Activated T-helper 2 cell treated with anti-CD3 and anti-CD28 coated beads, Interferon-gamma antibody, Interleukin-2, Interleukin-4, amounts not matched to agents 10 μg/mL and 5 μg/mL and 100 μg/mL, durations not matched to agents 14 hours and 24 hours and 36 hours (primary cell): ENCODE results near the gene CFAP46. TPM values are rescaled to one million over a fixed set of nuclear protein-coding genes. Genes with fewer than 3 reads are reported as not detected.

Source experiments
- DNase-seq: peaks from one replicate; pipeline ENCODE4 v3.0.0; 2021; ENCODE audit warnings: low spot score
- H3K27ac Mint-ChIP-seq: one replicate; pipeline ENCODE4 v1.8.0; 2021; ENCODE audit warnings: mixed read lengths
- H3K27me3 Mint-ChIP-seq: one replicate; pipeline ENCODE4 v1.8.0; 2021; ENCODE audit warnings: low read depth, mixed read lengths
- H3K36me3 Mint-ChIP-seq: one replicate; pipeline ENCODE4 v1.8.0; 2021; ENCODE audit warnings: low read depth, mixed read lengths
- H3K4me1 Mint-ChIP-seq: one replicate; pipeline ENCODE4 v1.8.0; 2021; ENCODE audit warnings: low read depth, mixed read lengths
- H3K4me3 Mint-ChIP-seq: one replicate; pipeline ENCODE4 v1.8.0; 2021; ENCODE audit warnings: low read depth, mild to moderate bottlenecking, moderate library complexity, mixed read lengths
- H3K9me3 Mint-ChIP-seq: one replicate; pipeline ENCODE4 v1.8.0; 2021; ENCODE audit warnings: mixed read lengths
- intact Hi-C: fragments of 100-400 bp; cut with micrococcal nuclease; formaldehyde crosslinking; loops from one replicate; pipeline ENCODE4 v1.15.1; 2023
- total RNA-seq: library from RNA; stranded (reverse); gene quantifications from 2 replicates; pipeline ENCODE4 v1.2.3, GENCODE V29; 2022

The CFAP46 gene
- total RNA-seq, 1 donor from 2014 or later: not detected

GRCh38 chr10:132943058-132943790, 854 bp upstream of the CFAP46 start:
- H3K27ac Mint-ChIP-seq: no peak overlapping the region
- peaks cover 3% of the 10 kb centered on the region for H3K4me1 Mint-ChIP-seq
- intact Hi-C loops: no loop called here
- H3K27me3 Mint-ChIP-seq: peaks cover 28% of the 10 kb centered on the region
- DNase-seq: no peak
- H3K36me3 Mint-ChIP-seq: no peaks in the 10 kb centered on the region
- no peaks in the 10 kb centered on the region for H3K9me3 Mint-ChIP-seq
- H3K4me3 Mint-ChIP-seq: peak overlapping the region; percentile 51

- intact Hi-C loops: loop anchor here (2.0 kb wide), 1 partner anchor 183 kb away; no protein-coding TSS in a partner anchor
Measured at GRCh38 chr10:132941640-132942051, 724 bp downstream of the CFAP46 start.

GRCh38 chr10:132940791-132941465, 1.4 kb downstream of the CFAP46 start:
- H3K4me1 Mint-ChIP-seq: peaks cover 3% of the 10 kb centered on the region
- H3K9me3 Mint-ChIP-seq: no peaks in the 10 kb centered on the region
- no peak for DNase-seq
- no peak overlapping the region for H3K4me3 Mint-ChIP-seq
- intact Hi-C loops: loop anchor here (2.0 kb wide), 1 partner anchor 184 kb away; no protein-coding TSS in a partner anchor
- no peaks in the 10 kb centered on the region for H3K36me3 Mint-ChIP-seq
- H3K27ac Mint-ChIP-seq: no peak overlapping the region
- H3K27me3 Mint-ChIP-seq: peaks cover 28% of the 10 kb centered on the region

More at GRCh38 chr10:132941640-132942051, 724 bp downstream of the CFAP46 start:
- Mint-ChIP-seq H3K4me3 (no peak overlapping the region), H3K36me3 (no peaks in the 10 kb centered on the region), H3K27ac (no peak overlapping the region), H3K27me3 (peaks cover 28% of the 10 kb centered on the region), H3K9me3 (no peaks in the 10 kb centered on the region), H3K4me1 (peaks cover 3% of the 10 kb centered on the region)
- DNase-seq: no peak

- intact Hi-C loops: loop anchor here (2.0 kb wide), 1 partner anchor 185 kb away; no protein-coding TSS in a partner anchor
- Mint-ChIP-seq H3K36me3 (no peaks in the 10 kb centered on the region), H3K27ac (no peak overlapping the region), H3K4me3 (no peak overlapping the region), H3K9me3 (no peaks in the 10 kb centered on the region), H3K27me3 (peaks cover 28% of the 10 kb centered on the region), H3K4me1 (peaks cover 3% of the 10 kb centered on the region)
- peak; percentile 22 for DNase-seq
Measured at GRCh38 chr10:132939957-132940790, 2.2 kb downstream of the CFAP46 start.

- no peak overlapping the region for H3K4me3 Mint-ChIP-seq
- intact Hi-C loops: no loop called here
- no peak for DNase-seq
- H3K27me3 Mint-ChIP-seq: peaks cover 26% of the 10 kb centered on the region
- no peaks in the 10 kb centered on the region for H3K36me3 Mint-ChIP-seq
- peaks cover 3% of the 10 kb centered on the region for H3K4me1 Mint-ChIP-seq
- no peak overlapping the region for H3K27ac Mint-ChIP-seq
- H3K9me3 Mint-ChIP-seq: no peaks in the 10 kb centered on the region
Measured at GRCh38 chr10:132939378-132939955, 2.9 kb downstream of the CFAP46 start.

GRCh38 chr10:132938472-132939339, 3.7 kb downstream of the CFAP46 start:
- Mint-ChIP-seq H3K4me1 (peaks cover 3% of the 10 kb centered on the region), H3K27me3 (peaks cover 24% of the 10 kb centered on the region), H3K27ac (no peak overlapping the region), H3K4me3 (no peak overlapping the region), H3K9me3 (no peaks in the 10 kb centered on the region), H3K36me3 (no peaks in the 10 kb centered on the region)
- intact Hi-C loops: no loop called here
- DNase-seq: no peak

GRCh38 chr10:132937861-132938260, 4.5 kb downstream of the CFAP46 start:
- Mint-ChIP-seq H3K36me3 (no peaks in the 10 kb centered on the region), H3K4me1 (peaks cover 2% of the 10 kb centered on the region), H3K4me3 (no peak overlapping the region), H3K27ac (no peak overlapping the region), H3K27me3 (peaks cover 24% of the 10 kb centered on the region), H3K9me3 (no peaks in the 10 kb centered on the region)
- intact Hi-C loops: no loop called here
- no peak for DNase-seq

- intact Hi-C loops: no loop called here
- H3K4me3 Mint-ChIP-seq: no peak overlapping the region
- H3K9me3 Mint-ChIP-seq: peaks cover 4% of the 10 kb centered on the region
- DNase-seq: no peak
- H3K27ac Mint-ChIP-seq: no peak overlapping the region
- H3K4me1 Mint-ChIP-seq: no peaks in the 10 kb centered on the region
- peaks cover 7% of the 10 kb centered on the region for H3K27me3 Mint-ChIP-seq
- H3K36me3 Mint-ChIP-seq: no peaks in the 10 kb centered on the region
Measured at GRCh38 chr10:132934953-132935352, 7.4 kb downstream of the CFAP46 start.

GRCh38 chr10:132933308-132934042, 8.9 kb downstream of the CFAP46 start:
- intact Hi-C loops: no loop called here
- Mint-ChIP-seq H3K9me3 (peaks cover 4% of the 10 kb centered on the region), H3K4me1 (no peaks in the 10 kb centered on the region), H3K4me3 (no peak overlapping the region), H3K27me3 (no peaks in the 10 kb centered on the region), H3K27ac (no peak overlapping the region), H3K36me3 (no peaks in the 10 kb centered on the region)
- DNase-seq: no peak

- DNase-seq: no peak
- Mint-ChIP-seq H3K27ac (peak overlapping the region; percentile 62), H3K4me1 (no peaks in the 10 kb centered on the region), H3K4me3 (no peak overlapping the region), H3K9me3 (peaks cover 4% of the 10 kb centered on the region), H3K36me3 (no peaks in the 10 kb centered on the region), H3K27me3 (no peaks in the 10 kb centered on the region)
- intact Hi-C loops: no loop called here
Measured at GRCh38 chr10:132932461-132933307, 9.7 kb downstream of the CFAP46 start.
